ENCODE results near the gene DHRS2.
"Not testable (repeated sequence)": the region's sequence is repeated elsewhere in the genome, so short reads cannot be mapped to it uniquely, and the experiment has no call there.

The DHRS2 gene

DNA sequence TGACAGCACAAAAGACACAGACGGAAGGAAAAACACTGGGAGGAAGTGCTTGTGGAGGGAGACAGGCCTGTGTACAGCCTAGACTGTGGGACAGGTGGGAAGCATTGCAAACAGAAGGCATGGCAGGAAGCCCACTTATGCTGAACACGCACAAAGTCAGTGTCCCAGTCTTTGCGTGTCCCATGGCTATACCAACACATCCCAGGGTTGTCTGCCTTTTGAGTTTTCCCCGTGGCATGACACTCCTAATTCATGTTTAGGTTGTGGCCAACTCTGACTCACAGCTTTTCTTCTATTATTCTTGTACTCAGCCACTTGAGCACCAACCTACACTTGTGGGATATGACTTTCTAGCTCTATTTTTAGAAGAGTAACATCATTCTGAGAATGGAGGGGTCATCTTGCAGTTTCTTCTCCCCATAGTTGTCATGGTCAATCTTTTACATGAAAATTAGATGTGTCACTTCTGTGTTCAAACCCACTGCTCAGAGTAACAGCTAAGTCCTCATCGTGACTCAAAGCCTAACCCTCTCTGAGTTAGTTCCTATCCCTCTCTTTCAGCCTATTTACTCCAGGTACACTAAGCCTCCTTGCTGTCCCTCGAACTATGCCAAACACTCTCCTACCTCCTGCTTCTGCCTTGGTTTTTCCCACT is 30.1 kb upstream of the DHRS2 start:
- no peaks in the 10 kb centered on the region for H3K36me3 ChIP-seq (ENCODE audit: insufficient read depth, low read length)
- no peaks in the 10 kb centered on the region for H3K4me1 ChIP-seq (ENCODE audit: insufficient read depth, low read length)
- H3K9me3 ChIP-seq (ENCODE audit: control insufficient read depth, insufficient read depth, low read length) = no peaks in the 10 kb centered on the region
- H3K9ac ChIP-seq (ENCODE audit: low read depth, low read length) = no peak overlapping the region

DNA sequence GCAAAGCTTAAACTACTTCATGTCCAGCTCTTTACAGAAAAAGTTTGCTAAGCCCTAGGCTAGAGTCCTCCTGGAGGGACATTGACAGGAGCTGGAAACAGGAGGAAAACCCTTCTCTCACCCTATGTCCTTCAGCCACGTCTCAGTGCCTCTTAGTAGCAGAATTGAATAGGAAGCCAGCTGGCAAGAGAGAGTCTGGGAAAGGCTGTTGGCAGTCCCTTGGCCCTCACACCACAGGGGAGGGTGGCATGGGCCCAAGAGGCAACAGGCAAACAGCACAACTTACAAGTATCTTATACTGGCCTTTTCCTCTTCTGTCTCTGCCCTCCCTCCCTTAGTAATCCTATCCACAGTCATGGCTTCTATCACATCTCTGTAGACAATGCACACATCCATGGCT is 27.7 kb upstream of the DHRS2 start:
- no peak overlapping the region for H3K9ac ChIP-seq (ENCODE audit: low read depth, low read length)
- H3K9me3 ChIP-seq (ENCODE audit: control insufficient read depth, insufficient read depth, low read length) = no peaks in the 10 kb centered on the region
- no peaks in the 10 kb centered on the region for H3K4me1 ChIP-seq (ENCODE audit: insufficient read depth, low read length)
- no peaks in the 10 kb centered on the region for H3K36me3 ChIP-seq (ENCODE audit: insufficient read depth, low read length)

DNA sequence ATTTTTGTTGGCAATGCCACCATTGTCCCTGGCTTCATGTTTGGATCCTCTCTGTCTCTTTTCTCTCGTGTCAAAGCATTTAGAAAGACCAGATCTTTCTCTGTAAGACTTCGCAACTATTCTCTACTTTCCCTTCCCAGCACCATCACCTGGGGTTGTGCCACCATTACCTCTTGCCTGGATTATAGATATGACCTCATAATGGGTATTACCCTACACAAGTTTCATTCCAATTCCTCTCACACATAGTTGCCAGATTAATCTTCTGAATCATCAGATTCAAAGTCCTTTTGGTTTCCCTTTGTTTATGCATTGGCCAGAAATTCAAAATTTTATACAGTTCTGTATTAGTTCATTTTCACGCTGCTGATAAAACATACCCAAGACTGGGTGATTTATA is 27.2 kb upstream of the DHRS2 start:
- no peaks in the 10 kb centered on the region for H3K9me3 ChIP-seq (ENCODE audit: control insufficient read depth, insufficient read depth, low read length)
- no peaks in the 10 kb centered on the region for H3K4me1 ChIP-seq (ENCODE audit: insufficient read depth, low read length)
- H3K36me3 ChIP-seq (ENCODE audit: insufficient read depth, low read length) = no peaks in the 10 kb centered on the region
- H3K9ac ChIP-seq (ENCODE audit: low read depth, low read length) = no peak overlapping the region

- H3K9ac ChIP-seq (ENCODE audit: low read depth, low read length); H3K36me3 ChIP-seq (ENCODE audit: insufficient read depth, low read length); H3K4me1 ChIP-seq (ENCODE audit: insufficient read depth, low read length); H3K9me3 ChIP-seq (ENCODE audit: control insufficient read depth, insufficient read depth, low read length): not testable (repeated sequence)
Observed at GRCh38 chr14:23609411-23610089, 26.6 kb upstream of the DHRS2 start.

GRCh38 chr14:23610090-23610814 is 25.9 kb upstream of the DHRS2 start:
- no peak overlapping the region for H3K9ac ChIP-seq (ENCODE audit: low read depth, low read length)
- no peaks in the 10 kb centered on the region for H3K4me1 ChIP-seq (ENCODE audit: insufficient read depth, low read length)
- no peaks in the 10 kb centered on the region for H3K9me3 ChIP-seq (ENCODE audit: control insufficient read depth, insufficient read depth, low read length)

DNA sequence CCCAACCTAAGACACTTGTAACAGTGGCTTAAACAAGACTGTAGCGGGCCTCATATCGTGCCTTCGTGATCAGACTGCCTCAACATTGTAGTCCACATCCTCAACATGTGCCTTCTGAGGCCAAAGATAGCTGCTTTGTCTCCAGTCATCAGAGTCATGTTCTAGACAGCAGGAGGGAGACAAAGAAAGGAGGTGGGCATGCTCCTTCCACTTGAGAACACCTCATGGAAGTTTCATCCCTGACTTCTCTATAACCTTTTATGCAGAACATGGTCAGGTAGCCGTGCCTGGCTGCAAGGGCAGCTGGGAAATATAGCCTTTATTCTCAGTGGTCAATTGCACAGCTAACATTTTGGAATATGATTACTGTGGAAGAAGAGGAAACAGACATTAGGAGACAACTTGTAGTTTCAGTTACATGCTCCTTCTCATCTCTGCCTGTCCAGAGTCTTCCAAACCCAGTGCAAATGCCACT is 25.3 kb upstream of the DHRS2 start:
- H3K36me3 ChIP-seq (ENCODE audit: insufficient read depth, low read length) = no peaks in the 10 kb centered on the region
- H3K4me1 ChIP-seq (ENCODE audit: insufficient read depth, low read length) = no peaks in the 10 kb centered on the region
- H3K9ac ChIP-seq (ENCODE audit: low read depth, low read length) = no peak overlapping the region
- H3K9me3 ChIP-seq (ENCODE audit: control insufficient read depth, insufficient read depth, low read length) = no peaks in the 10 kb centered on the region

More at GRCh38 chr14:23610090-23610814, 25.9 kb upstream of the DHRS2 start:
- no peaks in the 10 kb centered on the region for H3K36me3 ChIP-seq (ENCODE audit: insufficient read depth, low read length)

- Histone ChIP-seq H3K36me3 (ENCODE audit: insufficient read depth, low read length) (no peaks in the 10 kb centered on the region), H3K9me3 (ENCODE audit: control insufficient read depth, insufficient read depth, low read length) (no peaks in the 10 kb centered on the region), H3K9ac (ENCODE audit: low read depth, low read length) (no peak overlapping the region), H3K4me1 (ENCODE audit: insufficient read depth, low read length) (no peaks in the 10 kb centered on the region)
Observed at GRCh38 chr14:23612354-23612732, 23.8 kb upstream of the DHRS2 start.

GRCh38 chr14:23612802-23613201 is 23.4 kb upstream of the DHRS2 start:
- no peak overlapping the region for H3K9ac ChIP-seq (ENCODE audit: low read depth, low read length)
- no peaks in the 10 kb centered on the region for H3K4me1 ChIP-seq (ENCODE audit: insufficient read depth, low read length)

DNA sequence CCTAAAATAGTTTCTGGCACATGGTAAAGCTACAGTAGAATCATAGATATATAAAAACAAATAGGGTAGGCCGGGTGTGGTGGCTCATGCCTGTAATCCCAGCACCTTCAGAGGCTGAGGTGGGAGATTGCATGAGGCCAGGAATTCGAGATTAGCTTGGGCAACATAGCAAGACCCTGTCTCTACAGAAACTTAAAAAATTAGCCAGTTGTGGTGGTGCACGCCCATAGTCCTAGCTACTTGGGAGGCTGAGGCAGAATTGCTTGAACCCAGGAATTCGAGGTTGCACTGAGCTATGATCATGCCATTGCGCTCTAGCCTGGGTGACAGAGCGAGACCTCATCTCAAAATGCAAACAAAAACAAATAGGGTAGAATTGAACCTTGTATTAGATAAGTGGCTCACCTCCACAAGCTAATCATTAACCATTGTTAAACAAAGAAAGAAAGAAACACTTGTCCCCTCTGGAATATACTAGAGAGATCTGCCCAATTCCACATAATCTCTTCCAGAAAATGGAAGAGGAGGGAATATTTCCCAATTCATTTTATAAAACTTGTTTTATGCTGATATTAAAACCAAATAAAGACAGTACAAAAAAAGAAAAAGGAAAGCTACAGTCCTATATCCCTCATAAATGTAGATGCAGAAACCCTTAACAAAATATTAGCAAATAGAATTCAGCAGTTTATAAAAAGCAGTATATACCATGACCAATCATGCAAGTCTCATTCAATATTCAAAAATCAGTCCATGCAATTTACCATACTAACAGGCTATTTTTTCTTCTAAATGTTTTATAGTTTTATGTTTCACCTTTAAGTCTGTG is 22.7 kb upstream of the DHRS2 start:
- H3K36me3 ChIP-seq (ENCODE audit: insufficient read depth, low read length) = no peaks in the 10 kb centered on the region
- no peak overlapping the region for H3K9ac ChIP-seq (ENCODE audit: low read depth, low read length)
- no peaks in the 10 kb centered on the region for H3K4me1 ChIP-seq (ENCODE audit: insufficient read depth, low read length)
- H3K9me3 ChIP-seq (ENCODE audit: control insufficient read depth, insufficient read depth, low read length) = no peaks in the 10 kb centered on the region

More at GRCh38 chr14:23612802-23613201, 23.4 kb upstream of the DHRS2 start:
- H3K9me3 ChIP-seq (ENCODE audit: control insufficient read depth, insufficient read depth, low read length) = no peaks in the 10 kb centered on the region
- H3K36me3 ChIP-seq (ENCODE audit: insufficient read depth, low read length) = no peaks in the 10 kb centered on the region

DNA sequence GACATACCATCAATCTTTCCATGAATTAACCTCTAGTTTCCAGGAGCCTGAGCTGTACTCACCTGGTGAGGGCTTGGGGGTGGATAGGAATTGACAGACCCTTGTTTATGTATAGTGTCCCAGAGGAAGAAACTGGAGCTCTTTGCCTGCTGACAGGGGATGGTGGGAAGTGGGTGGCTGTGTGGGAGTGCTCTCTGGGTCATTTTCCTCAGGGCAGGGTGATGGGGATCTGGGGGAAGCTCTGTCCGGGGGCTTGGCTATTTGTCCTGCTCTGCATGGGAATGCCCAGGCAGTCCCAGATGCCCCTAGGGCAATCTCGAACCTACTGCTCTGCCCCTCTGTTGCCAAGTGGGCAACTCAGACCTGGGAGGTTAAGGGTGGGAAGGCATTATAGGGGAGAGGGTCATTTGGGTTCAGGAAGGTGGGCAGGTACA is 21.8 kb upstream of the DHRS2 start:
- Histone ChIP-seq H3K9ac (ENCODE audit: low read depth, low read length) (no peak overlapping the region), H3K4me1 (ENCODE audit: insufficient read depth, low read length) (no peaks in the 10 kb centered on the region), H3K36me3 (ENCODE audit: insufficient read depth, low read length) (no peaks in the 10 kb centered on the region), H3K9me3 (ENCODE audit: control insufficient read depth, insufficient read depth, low read length) (no peaks in the 10 kb centered on the region)

GRCh38 chr14:23615856-23616255 is 20.3 kb upstream of the DHRS2 start:
- Histone ChIP-seq H3K9me3 (ENCODE audit: control insufficient read depth, insufficient read depth, low read length) (no peaks in the 10 kb centered on the region; the same call in 1 of the 2 replicates), H3K9ac (ENCODE audit: low read depth, low read length) (no peak overlapping the region), H3K36me3 (ENCODE audit: insufficient read depth, low read length) (no peaks in the 10 kb centered on the region), H3K4me1 (ENCODE audit: insufficient read depth, low read length) (no peaks in the 10 kb centered on the region)

DNA sequence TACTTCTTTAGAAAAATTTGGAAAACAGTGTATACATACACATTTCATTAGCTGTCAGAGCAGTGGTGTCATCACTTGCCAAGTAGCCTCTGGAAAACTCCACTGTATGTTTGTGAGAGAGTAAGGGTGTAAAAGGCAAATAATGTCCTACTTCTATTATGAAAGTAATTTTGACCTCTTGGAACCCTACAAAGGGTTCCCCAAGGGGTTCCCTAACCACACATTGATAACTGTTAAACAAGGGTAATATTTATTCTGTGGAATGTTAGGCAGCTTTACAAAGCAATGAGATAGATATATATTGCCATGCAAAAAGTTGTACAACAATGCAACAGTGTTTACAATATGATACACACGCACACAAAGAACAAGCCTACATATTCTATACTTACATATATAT is 18.6 kb upstream of the DHRS2 start:
- H3K36me3 ChIP-seq (ENCODE audit: insufficient read depth, low read length) = no peaks in the 10 kb centered on the region
- H3K9ac ChIP-seq (ENCODE audit: low read depth, low read length) = no peak overlapping the region
- no peaks in the 10 kb centered on the region; the same call in 1 of the 2 replicates for H3K9me3 ChIP-seq (ENCODE audit: control insufficient read depth, insufficient read depth, low read length)
- H3K4me1 ChIP-seq (ENCODE audit: insufficient read depth, low read length) = no peaks in the 10 kb centered on the region

DNA sequence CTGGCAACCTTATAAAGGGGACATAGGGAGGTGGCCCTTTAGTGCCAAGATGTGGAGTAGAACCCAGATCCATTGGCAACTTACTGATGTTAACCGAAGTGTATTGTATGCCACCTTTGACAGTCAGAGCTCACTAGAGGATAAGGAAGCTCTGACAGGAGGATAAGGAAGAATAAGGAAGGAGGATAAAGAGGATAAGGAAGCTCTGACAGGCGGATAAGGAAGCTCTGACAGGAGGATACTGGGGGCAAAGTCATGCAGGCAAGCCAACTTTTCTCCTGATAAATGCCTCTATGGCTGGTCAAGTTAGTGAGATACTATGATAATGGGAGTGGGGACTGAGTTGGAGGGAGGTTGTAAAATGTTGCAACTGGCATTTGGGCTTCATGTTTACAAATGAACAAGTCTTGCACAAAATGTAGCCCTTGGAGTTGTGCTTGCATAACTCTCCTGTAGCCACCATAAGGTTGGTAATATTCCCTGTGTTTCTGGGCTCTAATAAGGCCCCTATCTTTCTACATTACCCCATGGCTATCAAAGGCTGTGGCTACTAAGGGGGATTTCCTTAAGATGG is 17.7 kb upstream of the DHRS2 start:
- Histone ChIP-seq H3K4me1 (ENCODE audit: insufficient read depth, low read length) (no peaks in the 10 kb centered on the region), H3K9ac (ENCODE audit: low read depth, low read length) (no peak overlapping the region), H3K9me3 (ENCODE audit: control insufficient read depth, insufficient read depth, low read length) (no peaks in the 10 kb centered on the region; the same call in 1 of the 2 replicates)

More for the DNA sequence above, 17.7 kb upstream of the DHRS2 start:
- no peaks in the 10 kb centered on the region for H3K36me3 ChIP-seq (ENCODE audit: insufficient read depth, low read length)
